Keratinocyte (primary cell): ENCODE data around the gene FAM118B. TPM values are rescaled to one million over a fixed set of nuclear protein-coding genes. Genes with fewer than 3 reads are reported as not detected.

Source experiments
- DNase-seq: peaks from one replicate; pipeline ENCODE4 v3.0.0-alpha.2; 2011; ENCODE audit warnings: low read depth, missing footprints, low spot score
- FAIRE-seq: peaks from 2 replicates; lab custom pipeline; 2011; peaks lifted over from hg19 to GRCh38; lab: Jason Lieb, UNC
- H2AFZ ChIP-seq: 2 replicates; pipeline ENCODE4 v1.6.0; 2012; ENCODE audit warnings: low read length, control low read depth, inconsistent platforms; ENCODE audit not compliant: control insufficient read depth
- H3K27ac ChIP-seq: 2 replicates; pipeline ENCODE4 v1.5.1; 2011; ENCODE audit warnings: low read length; ENCODE audit not compliant: control insufficient read depth, insufficient read depth
- H3K27me3 ChIP-seq: 3 replicates; pipeline ENCODE4 v1.6.0; 2011; ENCODE audit warnings: low read length; ENCODE audit not compliant: control insufficient read depth, insufficient read depth; ENCODE audit errors: extremely low read depth
- H3K36me3 ChIP-seq, 2 experiments: 2 replicates in 1 of 2; 3 replicates in 1 of 2; pipeline ENCODE4 v1.5.1; 2011; ENCODE audit warnings: low read length in 2 of 2, mild to moderate bottlenecking in 1 of 2; ENCODE audit not compliant: control insufficient read depth in 2 of 2, insufficient read depth in 2 of 2; ENCODE audit errors: extremely low read depth in 1 of 2
- H3K4me1 ChIP-seq: 3 replicates; pipeline ENCODE4 v1.5.1; 2011; ENCODE audit warnings: low read length; ENCODE audit not compliant: control insufficient read depth, insufficient read depth; ENCODE audit errors: extremely low read depth
- H3K4me2 ChIP-seq: 3 replicates; pipeline ENCODE4 v1.6.0; 2011; ENCODE audit warnings: low read depth, low read length; ENCODE audit not compliant: control insufficient read depth, insufficient read depth; ENCODE audit errors: extremely low read depth
- H3K4me3 ChIP-seq, 3 experiments: fragments of 200-600 bp in 1 of 3; sonication (generic) in 1 of 3; 2 replicates in 2 of 3; 3 replicates in 1 of 3; pipeline ENCODE4 v1.5.1; 2011 to 2016; ENCODE audit warnings: low read length in 3 of 3, mild to moderate bottlenecking in 3 of 3, control low read depth in 2 of 3, inconsistent platforms in 1 of 3, low read depth in 1 of 3, mixed read lengths in 1 of 3, mixed run types in 1 of 3, moderate library complexity in 1 of 3; ENCODE audit not compliant: control insufficient read depth in 2 of 3, insufficient read depth in 2 of 3; ENCODE audit errors: extremely low read depth in 1 of 3
- H3K79me2 ChIP-seq: 2 replicates; pipeline ENCODE4 v1.6.0; 2012; ENCODE audit warnings: low read length; ENCODE audit not compliant: control insufficient read depth, insufficient read depth
- H3K9ac ChIP-seq: 3 replicates; pipeline ENCODE4 v1.6.0; 2011; ENCODE audit warnings: low read length; ENCODE audit not compliant: control insufficient read depth, insufficient read depth; ENCODE audit errors: extremely low read depth
- H3K9me1 ChIP-seq: 3 replicates; pipeline ENCODE4 v1.6.0; 2011; ENCODE audit warnings: low read length; ENCODE audit not compliant: control insufficient read depth, insufficient read depth; ENCODE audit errors: extremely low read depth
- H3K9me3 ChIP-seq: 2 replicates; pipeline ENCODE4 v1.5.1; 2012; ENCODE audit warnings: low read depth, low read length; ENCODE audit not compliant: control insufficient read depth
- H4K20me1 ChIP-seq: 3 replicates; pipeline ENCODE4 v1.6.0; 2011; ENCODE audit warnings: low read length; ENCODE audit not compliant: control insufficient read depth, insufficient read depth; ENCODE audit errors: extremely low read depth
- CTCF ChIP-seq, 3 experiments: IDR thresholded peaks in 1 of 3; conservative IDR thresholded peaks in 1 of 3; optimal IDR thresholded peaks in 1 of 3; 2 replicates in 2 of 3; 3 replicates in 1 of 3; pipeline versions ENCODE3 to v1.5.1; 2011; ENCODE audit warnings: low read length in 3 of 3, mild to moderate bottlenecking in 3 of 3, moderate library complexity in 2 of 3, control low read depth in 1 of 3, inconsistent platforms in 1 of 3; ENCODE audit not compliant: insufficient read depth in 2 of 3; ENCODE audit errors: extremely low read depth in 1 of 3
- EZH2 ChIP-seq: IDR thresholded peaks from one replicate; pipeline ENCODE4 v1.6.1; 2012; ENCODE audit warnings: inconsistent platforms, mild to moderate bottlenecking, low read length, moderate library complexity
- dilution Hi-C: fragments of 300-500 bp; cut with MboI; formaldehyde crosslinking; loops from one replicate; pipeline ENCODE4 v1.7.0; 2020; ENCODE audit warnings: low sequenced_read_pairs; ENCODE audit not compliant: extremely low pct_ligation_motif_present
- polyA plus RNA-seq, 5 experiments: library from polyadenylated mRNA; depleted of rRNA in 3 of 5; stranded (reverse) in 3 of 5; stranded (forward) in 1 of 5; unstranded in 1 of 5; fragments of >200 nt; gene quantifications; 1 replicate in 1 of 5; 2 replicates in 3 of 5; 3 replicates in 1 of 5; pipeline versions ENCODE4 v1.2.1 to v1.2.3, GENCODE V29; 2011 to 2012; ENCODE audit warnings: missing spikeins in 2 of 5, low read depth in 1 of 5, low replicate concordance in 1 of 5

The FAM118B gene
- polyA plus RNA-seq, 1 donor (not counting 4 experiments of a cell fraction or from before 2014, with no cell fraction given): 32.0 TPM

- FAIRE-seq (no peak), DNase-seq (no peak)
- Histone ChIP-seq H3K9ac (no peak overlapping the region), H3K27ac (no peak overlapping the region), H2AFZ (no peak overlapping the region), H3K4me3 (no peak overlapping the region), H3K4me2 (no peak overlapping the region), H3K36me3 (no peaks in the 10 kb centered on the region), H3K4me1 (peaks cover 25% of the 10 kb centered on the region), H4K20me1 (no peaks in the 10 kb centered on the region), H3K9me3 (no peaks in the 10 kb centered on the region), H3K79me2 (peaks cover 18% of the 10 kb centered on the region), H3K27me3 (no peaks in the 10 kb centered on the region), H3K9me1 (no peaks in the 10 kb centered on the region)
- TF ChIP-seq CTCF (optimal IDR thresholded peaks at IDR 0.05 in 1 of 3, IDR thresholded peaks at IDR 0.05 in 1 of 3, conservative IDR thresholded peaks at IDR 0.05 in 1 of 3; ENCODE audit: extremely low read depth in 1 of 3, insufficient read depth in 2 of 3, low read length in 3 of 3) (no peak), EZH2 (no peak)
- dilution Hi-C loops: no loop called here
Measured at GRCh38 chr11:126305699-126306098, 94.1 kb downstream of the FAM118B start.

DNA sequence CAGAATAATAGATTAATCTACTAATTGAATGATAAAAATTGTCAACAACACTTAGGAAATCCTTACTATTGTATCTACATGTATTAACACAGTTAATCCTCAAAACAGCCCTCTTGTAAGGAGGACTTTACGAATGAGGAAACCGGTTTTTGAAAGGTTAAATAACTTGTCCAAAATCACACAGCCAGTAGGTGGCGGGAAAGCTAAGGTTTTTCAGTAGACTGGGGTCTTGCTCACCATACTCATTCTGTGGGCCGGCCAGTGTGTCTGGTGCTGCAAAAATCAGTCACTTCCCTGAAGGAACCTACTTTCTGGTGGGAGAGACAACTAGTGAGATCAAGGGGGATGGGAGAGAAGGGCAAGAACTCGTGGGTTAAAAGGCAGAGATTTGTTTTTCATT is 96.1 kb downstream of the FAM118B start:
- Histone ChIP-seq H2AFZ (no peak overlapping the region), H3K9me1 (no peaks in the 10 kb centered on the region), H3K4me2 (no peak overlapping the region), H3K79me2 (peaks cover 15% of the 10 kb centered on the region), H3K36me3 (no peaks in the 10 kb centered on the region), H3K9me3 (no peaks in the 10 kb centered on the region), H3K27ac (peak overlapping the region; percentile 32), H4K20me1 (no peaks in the 10 kb centered on the region), H3K9ac (no peak overlapping the region), H3K4me3 (no peak overlapping the region), H3K27me3 (no peaks in the 10 kb centered on the region), H3K4me1 (peaks cover 28% of the 10 kb centered on the region)
- TF ChIP-seq CTCF (optimal IDR thresholded peaks at IDR 0.05 in 1 of 3, IDR thresholded peaks at IDR 0.05 in 1 of 3, conservative IDR thresholded peaks at IDR 0.05 in 1 of 3; ENCODE audit: extremely low read depth in 1 of 3, insufficient read depth in 2 of 3, low read length in 3 of 3): peak; percentile 39 to 54 (median 45)
- TF ChIP-seq EZH2: no peak
- DNase-seq (no peak), FAIRE-seq (no peak)
- dilution Hi-C loops: no loop called here
